ENCODE measurements around the gene ZGLP1. TPM values are rescaled to one million over a fixed set of nuclear protein-coding genes. Genes with fewer than 3 reads are reported as not detected.

ZGLP1 gene
- total and polyA plus RNA-seq, 7 donors, result 0.59 to 2.9 (median 0.85) TPM; not detected in 1

- Histone ChIP-seq H3K4me3 (no peak overlapping the region), H3K27ac (no peak overlapping the region), H3K36me3 (ENCODE audit: insufficient read depth in 1 of 2, low read depth in 1 of 2) (peaks cover 0 to 9% of the 10 kb centered on the region in 2 donors), H3K27me3 (ENCODE audit: insufficient read depth in 3 of 3, low read length in 2 of 3) (peaks cover 0 to 3% (median 0%) of the 10 kb centered on the region in 3 donors), H3K4me1 (no peaks in the 10 kb centered on the region), H3K9me3 (no peaks in the 10 kb centered on the region)
- no peak for DNase-seq
- WGBS, 3 donors, result 75 to 86% (median 80%) methylated on average over 5 of the region's 5 CpGs
- intact Hi-C loops (cut with DNase I), result no loop called here
- ATAC-seq, result peak in 1 of 4 donors; percentile 43
- TF ChIP-seq CTCF (IDR thresholded peaks at IDR 0.05), result no peak
Measured at GRCh38 chr19:10279737-10280442, 29.7 kb downstream of the ZGLP1 start.

- no peak for DNase-seq
- no peak for ATAC-seq
- H3K9me3 ChIP-seq, result no peaks in the 10 kb centered on the region
- H3K4me1 ChIP-seq, result no peaks in the 10 kb centered on the region
- H3K27ac ChIP-seq, result no peak overlapping the region
- peaks cover 0 to 9% of the 10 kb centered on the region in 2 donors for H3K36me3 ChIP-seq (ENCODE audit: insufficient read depth in 1 of 2, low read depth in 1 of 2)
- peaks cover 0 to 3% (median 0%) of the 10 kb centered on the region in 3 donors for H3K27me3 ChIP-seq (ENCODE audit: insufficient read depth in 3 of 3, low read length in 2 of 3)
- 94 to 100% (median 98%) methylated on average over 1 of the region's 1 CpG for WGBS, 3 donors
- intact Hi-C loops (cut with DNase I), result no loop called here
- no peak for TF ChIP-seq CTCF (IDR thresholded peaks at IDR 0.05)
- no peak overlapping the region for H3K4me3 ChIP-seq
Measured at GRCh38 chr19:10278935-10279334, 30.7 kb downstream of the ZGLP1 start.

- H3K27ac ChIP-seq, result no peak overlapping the region
- ATAC-seq (no peak), DNase-seq (no peak)
- no peaks in the 10 kb centered on the region for H3K4me1 ChIP-seq
- intact Hi-C loops (cut with DNase I), result no loop called here
- WGBS, 3 donors, result 86 to 92% (median 87%) methylated on average over 9 of the region's 9 CpGs
- H3K27me3 ChIP-seq (ENCODE audit: insufficient read depth in 3 of 3, low read length in 2 of 3), result peaks cover 0 to 3% (median 0%) of the 10 kb centered on the region in 3 donors
- no peak overlapping the region for H3K4me3 ChIP-seq
- H3K9me3 ChIP-seq, result no peaks in the 10 kb centered on the region
- no peak for TF ChIP-seq CTCF (IDR thresholded peaks at IDR 0.05)
- peaks cover 0 to 8% of the 10 kb centered on the region in 2 donors for H3K36me3 ChIP-seq (ENCODE audit: insufficient read depth in 1 of 2, low read depth in 1 of 2)
Measured at GRCh38 chr19:10277795-10278589, 31.6 kb downstream of the ZGLP1 start.

- H3K9me3 ChIP-seq, result no peaks in the 10 kb centered on the region
- ATAC-seq, result no peak
- WGBS, 3 donors, result 77 to 86% (median 82%) methylated on average over 10 of the region's 10 CpGs
- intact Hi-C loops (cut with DNase I), result loop anchor here in 1 of 2 donors (5.0 kb wide), 1 partner anchor 58 kb away; the partner anchor contains the start of gene RAVER1
- H3K27ac ChIP-seq, result no peak overlapping the region
- peaks cover 0 to 8% of the 10 kb centered on the region in 2 donors for H3K36me3 ChIP-seq (ENCODE audit: insufficient read depth in 1 of 2, low read depth in 1 of 2)
- DNase-seq, result no peak
- H3K27me3 ChIP-seq (ENCODE audit: insufficient read depth in 3 of 3, low read length in 2 of 3), result peaks cover 0 to 21% (median 1%) of the 10 kb centered on the region in 3 donors
- TF ChIP-seq CTCF (IDR thresholded peaks at IDR 0.05), result no peak
- H3K4me1 ChIP-seq, result peaks cover 14% of the 10 kb centered on the region
- no peak overlapping the region for H3K4me3 ChIP-seq
Measured at GRCh38 chr19:10274589-10274988, 35.0 kb downstream of the ZGLP1 start.

All from psoas muscle (tissue), 8 donors.